Effector memory CD4-positive, alpha-beta T cell (primary cell): Measurements from ENCODE around the gene DDX25.

Experiments used
- DNase-seq, 3 donors: peaks; one replicate each; pipeline ENCODE4 v3.0.0-alpha.2; 2020
- H3K27ac ChIP-seq: 2 replicates; pipeline ENCODE4 v1.7.0; 2013; ENCODE audit warnings: mild to moderate bottlenecking, low read length, moderate library complexity; ENCODE audit not compliant: insufficient read depth, poor library complexity, severe bottlenecking
- H3K27me3 ChIP-seq: replicated peaks from 2 replicates; pipeline ENCODE4 v1.7.0; 2013; ENCODE audit warnings: mild to moderate bottlenecking, low read length; ENCODE audit not compliant: insufficient read depth, control insufficient read depth, poor library complexity, severe bottlenecking
- H3K36me3 ChIP-seq: 2 replicates; pipeline ENCODE4 v1.7.0; 2013; ENCODE audit warnings: mild to moderate bottlenecking, low read length, moderate library complexity; ENCODE audit not compliant: control insufficient read depth, insufficient read depth
- H3K4me1 ChIP-seq: 2 replicates; pipeline ENCODE4 v1.7.0; 2013; ENCODE audit warnings: low read length, mild to moderate bottlenecking; ENCODE audit not compliant: control insufficient read depth, insufficient read depth, poor library complexity, severe bottlenecking
- H3K4me3 ChIP-seq: 2 replicates; pipeline ENCODE4 v1.7.0; 2013; ENCODE audit warnings: low read length, low read depth, mild to moderate bottlenecking; ENCODE audit not compliant: insufficient read depth, poor library complexity, severe bottlenecking
- H3K9me3 ChIP-seq: 2 replicates; pipeline ENCODE4 v1.7.0; 2013; ENCODE audit warnings: mild to moderate bottlenecking, low read length, moderate library complexity; ENCODE audit not compliant: control insufficient read depth

The DDX25 gene

DNA sequence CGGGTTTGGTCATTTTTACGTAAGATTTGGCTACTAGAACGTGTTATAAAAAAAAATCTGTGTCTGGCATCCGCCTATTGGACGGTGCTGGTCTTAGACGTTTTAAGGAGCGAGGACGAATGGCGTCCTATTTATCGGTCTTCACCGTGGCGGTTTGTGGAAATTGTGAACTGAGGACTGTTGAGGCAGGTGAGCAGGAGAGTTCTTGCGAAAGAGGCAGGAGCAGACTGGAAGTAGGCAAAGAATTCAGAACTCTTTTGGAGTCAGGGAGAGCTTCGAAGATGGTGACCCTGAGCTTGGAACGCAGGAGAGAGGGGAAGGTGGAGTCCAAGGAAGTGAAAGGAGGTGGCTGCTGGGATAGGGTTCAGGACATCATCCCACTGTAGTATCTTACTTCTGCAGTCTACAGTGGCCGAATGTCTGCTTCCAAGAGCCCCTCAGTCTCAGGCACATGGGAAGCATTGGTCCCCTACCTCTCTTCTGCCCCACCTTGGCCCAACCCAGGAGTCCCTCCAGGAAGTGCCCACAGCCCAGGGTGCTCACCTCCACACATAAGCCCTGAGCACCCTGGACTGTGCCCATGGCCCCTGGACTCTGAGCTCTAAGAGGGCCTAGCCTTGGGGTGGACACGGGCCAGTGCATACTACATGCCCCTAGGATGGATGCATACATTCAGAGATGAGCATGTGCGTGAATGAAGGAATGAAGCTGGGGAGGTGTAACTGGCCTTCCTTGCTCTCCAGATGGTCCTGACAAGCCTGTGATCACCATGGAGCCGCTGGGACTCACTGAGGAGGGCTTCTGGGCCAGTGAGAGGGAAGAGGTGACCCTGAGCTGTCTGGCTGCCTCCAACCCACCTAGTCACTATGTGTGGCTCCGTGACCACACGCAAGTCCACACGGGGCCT, 45.2 kb downstream of the DDX25 start:
- Histone ChIP-seq H3K27me3 (no peaks in the 10 kb centered on the region), H3K9me3 (no peaks in the 10 kb centered on the region), H3K36me3 (no peaks in the 10 kb centered on the region), H3K27ac (no peak overlapping the region), H3K4me3 (no peak overlapping the region), H3K4me1 (no peaks in the 10 kb centered on the region)
- DNase-seq = no peak

DNA sequence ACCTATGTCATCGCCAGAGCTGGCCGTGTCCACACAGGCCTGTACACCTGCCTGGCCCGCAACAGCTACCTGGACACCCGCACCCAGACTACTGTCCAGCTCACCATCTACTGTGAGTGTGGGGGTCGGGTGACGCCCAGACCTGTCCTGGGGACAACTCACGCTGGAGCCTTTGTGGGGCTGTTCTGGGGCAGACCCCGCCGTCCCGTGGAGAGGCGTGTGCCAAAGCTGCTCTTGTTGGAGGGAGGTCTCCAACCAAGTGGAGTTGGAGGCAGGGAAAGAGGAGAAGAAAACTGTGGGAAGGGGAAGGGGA, 45.8 kb downstream of the DDX25 start:
- Histone ChIP-seq H3K9me3 (no peaks in the 10 kb centered on the region), H3K36me3 (no peaks in the 10 kb centered on the region), H3K27ac (no peak overlapping the region), H3K4me1 (no peaks in the 10 kb centered on the region), H3K27me3 (no peaks in the 10 kb centered on the region), H3K4me3 (no peak overlapping the region)
- DNase-seq = no peak

DNA sequence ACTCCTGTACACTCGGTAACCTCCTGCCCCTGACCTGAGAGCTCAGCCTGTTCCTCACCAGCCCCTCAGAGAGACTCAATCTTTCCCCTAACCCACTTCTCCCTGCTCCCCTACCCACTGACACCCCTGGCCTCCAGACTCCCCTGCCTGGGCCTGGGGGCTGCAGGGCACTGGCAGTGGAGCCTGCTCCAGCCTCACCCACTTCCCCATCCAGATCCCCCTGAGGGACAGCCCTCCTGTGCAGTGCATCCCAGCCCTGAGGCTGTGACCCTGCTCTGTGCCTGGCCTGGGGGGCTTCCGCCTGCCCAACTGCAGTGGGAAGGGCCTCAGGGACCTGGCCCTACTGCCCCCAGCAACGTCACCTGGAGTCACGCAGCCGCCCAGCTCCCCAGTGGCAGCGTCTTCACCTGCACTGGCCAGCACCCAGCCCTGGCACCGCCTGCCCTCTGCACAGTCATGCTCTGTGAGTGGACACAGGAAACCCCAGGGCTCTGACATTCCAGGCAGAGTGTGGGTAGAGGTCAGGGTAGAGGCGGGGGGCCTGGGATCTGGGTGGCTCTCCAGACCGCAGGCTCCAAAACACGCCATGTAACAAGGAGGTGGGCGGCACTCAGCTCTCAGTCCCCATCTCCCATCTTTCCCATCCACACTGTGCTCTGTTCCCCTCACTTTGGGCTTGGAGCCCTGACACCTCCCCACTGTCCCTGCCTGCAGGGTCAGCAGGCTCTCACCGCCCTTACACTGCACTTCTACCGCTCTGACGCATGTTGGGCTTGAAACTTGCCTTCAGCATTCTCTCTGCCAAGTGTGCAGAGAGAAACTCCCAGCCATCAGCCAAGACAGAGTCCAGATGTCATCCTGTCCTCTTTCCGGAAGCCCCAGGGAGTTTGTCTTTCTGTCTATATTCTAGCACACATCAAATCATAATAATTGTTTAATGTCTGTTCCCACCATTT, 46.7 kb downstream of the DDX25 start:
- Histone ChIP-seq H3K36me3 (no peaks in the 10 kb centered on the region), H3K4me3 (no peak overlapping the region), H3K27me3 (no peaks in the 10 kb centered on the region), H3K9me3 (no peaks in the 10 kb centered on the region), H3K4me1 (no peaks in the 10 kb centered on the region), H3K27ac (no peak overlapping the region)
- no peak for DNase-seq

DNA sequence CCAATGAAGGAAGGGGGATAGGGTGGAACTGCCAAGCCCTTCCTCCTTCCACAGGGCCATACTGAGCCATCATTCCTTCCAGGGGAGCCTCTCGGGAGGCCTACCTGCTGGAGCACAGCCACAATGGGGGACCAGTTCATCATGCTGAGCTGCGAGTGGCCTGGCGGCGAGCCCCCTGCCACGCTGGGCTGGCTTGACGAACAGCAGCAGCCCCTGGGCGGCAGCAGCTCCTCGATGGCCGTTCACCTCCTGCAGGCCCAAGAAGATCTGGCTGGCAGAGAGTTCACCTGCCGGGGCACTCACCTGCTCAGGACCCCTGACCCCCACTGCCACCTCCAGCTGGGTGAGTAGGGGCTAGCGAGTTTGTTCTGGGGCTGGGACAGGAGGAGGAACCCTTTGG, 47.4 kb downstream of the DDX25 start:
- Histone ChIP-seq H3K4me1 (no peaks in the 10 kb centered on the region), H3K27me3 (no peaks in the 10 kb centered on the region), H3K27ac (no peak overlapping the region), H3K9me3 (no peaks in the 10 kb centered on the region), H3K36me3 (no peaks in the 10 kb centered on the region), H3K4me3 (no peak overlapping the region)
- DNase-seq = no peak

DNA sequence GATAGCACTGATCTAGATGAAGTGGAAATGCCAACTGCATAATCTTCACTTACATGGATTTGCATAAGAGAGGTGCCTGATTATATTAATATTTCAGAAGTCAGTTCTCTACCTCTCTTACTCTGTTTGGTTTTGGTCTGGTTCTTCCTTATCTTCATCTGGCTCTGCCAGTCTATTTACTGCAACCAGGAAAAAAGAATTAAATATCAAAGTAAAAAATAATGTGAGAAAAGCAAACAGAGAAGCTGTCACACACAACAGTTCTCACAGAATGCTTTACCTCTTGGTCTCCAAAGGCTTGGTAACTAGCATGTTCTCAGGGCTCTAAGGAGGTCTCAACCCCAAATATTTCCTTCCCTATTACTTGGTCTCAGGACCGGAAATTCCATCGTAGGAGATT, 48.3 kb downstream of the DDX25 start:
- no peak for DNase-seq
- Histone ChIP-seq H3K4me3 (no peak overlapping the region), H3K4me1 (no peaks in the 10 kb centered on the region), H3K27ac (no peak overlapping the region), H3K9me3 (no peaks in the 10 kb centered on the region), H3K36me3 (no peaks in the 10 kb centered on the region), H3K27me3 (no peaks in the 10 kb centered on the region)

DNA sequence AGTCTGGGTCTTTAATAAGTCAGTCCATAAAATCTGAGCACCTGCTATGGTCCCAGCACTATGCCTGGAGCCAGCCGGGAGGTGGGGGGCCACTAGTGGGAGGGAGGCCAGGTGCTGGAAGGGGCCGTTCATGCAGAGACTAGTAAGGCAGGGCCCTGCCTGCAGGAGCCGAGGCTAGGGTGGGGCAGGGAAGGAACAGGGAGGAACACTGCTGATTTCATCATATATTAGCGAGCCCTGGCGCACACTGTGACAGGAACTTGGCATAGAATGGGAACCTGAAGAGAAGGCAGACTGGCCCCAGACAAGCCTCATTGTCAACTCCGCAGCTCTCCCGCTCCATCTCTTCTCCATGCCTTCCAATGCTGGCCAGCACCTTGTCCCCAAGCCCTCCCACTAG, 48.7 kb downstream of the DDX25 start:
- H3K4me3 ChIP-seq = no peak overlapping the region
- no peak overlapping the region for H3K27ac ChIP-seq
- H3K4me1 ChIP-seq = no peaks in the 10 kb centered on the region
- H3K9me3 ChIP-seq = no peaks in the 10 kb centered on the region
- no peak for DNase-seq
- no peaks in the 10 kb centered on the region for H3K27me3 ChIP-seq
- H3K36me3 ChIP-seq = no peaks in the 10 kb centered on the region

DNA sequence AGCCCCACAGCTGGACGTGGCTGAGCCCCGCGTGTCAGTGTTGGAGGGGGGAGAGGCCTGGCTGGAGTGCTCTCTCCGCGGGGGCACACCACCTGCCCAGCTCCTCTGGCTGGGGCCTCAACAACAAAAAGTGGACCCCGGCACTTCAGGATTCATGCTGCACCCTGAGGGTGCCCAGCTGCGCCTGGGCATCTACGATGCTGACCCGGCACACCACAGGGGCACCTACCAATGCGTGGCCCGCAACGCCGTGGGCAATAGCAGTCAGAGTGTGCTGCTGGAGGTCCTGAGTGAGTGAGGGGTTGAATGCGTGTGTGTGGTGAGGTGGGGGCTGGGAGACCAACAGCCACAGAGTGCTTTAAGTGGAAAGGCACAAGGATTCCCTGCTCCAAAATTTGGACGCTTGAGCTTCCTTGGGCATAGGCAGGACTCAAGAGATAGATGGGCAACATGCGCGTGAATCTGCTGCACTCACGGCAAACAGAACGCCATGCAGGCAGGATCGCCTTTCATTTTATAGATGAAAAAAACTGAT, 49.2 kb downstream of the DDX25 start:
- no peak for DNase-seq
- Histone ChIP-seq H3K27me3 (no peaks in the 10 kb centered on the region), H3K9me3 (no peaks in the 10 kb centered on the region), H3K27ac (no peak overlapping the region), H3K36me3 (no peaks in the 10 kb centered on the region), H3K4me3 (no peak overlapping the region), H3K4me1 (no peaks in the 10 kb centered on the region)

DNA sequence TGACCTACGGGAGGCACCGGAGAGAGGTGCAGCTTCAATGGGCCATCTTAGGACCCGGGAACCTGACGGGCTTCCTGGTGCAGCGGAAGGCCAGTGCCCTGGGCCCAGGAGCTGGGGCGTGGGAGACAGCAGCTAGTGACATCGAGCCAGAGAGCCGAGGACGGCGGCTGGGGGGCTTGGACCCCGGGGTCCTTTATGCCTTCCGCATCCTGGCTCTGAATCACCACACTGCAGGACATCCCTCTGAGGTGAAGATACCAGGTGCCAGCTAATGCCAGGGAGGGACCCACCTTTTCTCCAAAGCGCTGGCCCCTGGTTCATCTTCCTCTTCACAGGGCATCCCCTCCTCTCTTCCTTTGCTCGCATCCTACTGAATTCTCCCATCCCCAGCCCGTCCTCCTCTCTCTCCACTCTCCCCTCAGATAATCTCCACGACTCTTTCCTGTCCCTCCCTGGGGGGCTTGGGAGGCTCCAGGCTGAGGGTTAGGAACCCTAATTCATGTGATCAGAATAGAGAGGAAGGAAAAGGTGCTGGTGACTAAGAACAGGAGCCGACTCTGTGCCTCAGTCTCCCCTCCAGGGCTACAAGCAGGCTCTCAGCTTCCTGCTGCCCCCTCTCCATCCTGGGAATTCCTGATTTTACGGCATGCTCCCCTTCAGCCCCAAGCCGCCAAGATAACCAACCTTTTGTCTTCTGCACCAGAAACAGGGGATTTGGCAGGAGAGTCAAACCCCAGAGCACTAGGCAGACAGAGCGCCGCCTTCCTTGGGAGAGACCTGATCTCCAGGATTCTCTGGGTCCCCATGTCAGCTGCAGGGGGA, 50.0 kb downstream of the DDX25 start:
- Histone ChIP-seq H3K36me3 (no peaks in the 10 kb centered on the region), H3K4me1 (no peaks in the 10 kb centered on the region), H3K27ac (no peak overlapping the region), H3K27me3 (no peaks in the 10 kb centered on the region), H3K9me3 (no peaks in the 10 kb centered on the region), H3K4me3 (no peak overlapping the region)
- no peak for DNase-seq

DNA sequence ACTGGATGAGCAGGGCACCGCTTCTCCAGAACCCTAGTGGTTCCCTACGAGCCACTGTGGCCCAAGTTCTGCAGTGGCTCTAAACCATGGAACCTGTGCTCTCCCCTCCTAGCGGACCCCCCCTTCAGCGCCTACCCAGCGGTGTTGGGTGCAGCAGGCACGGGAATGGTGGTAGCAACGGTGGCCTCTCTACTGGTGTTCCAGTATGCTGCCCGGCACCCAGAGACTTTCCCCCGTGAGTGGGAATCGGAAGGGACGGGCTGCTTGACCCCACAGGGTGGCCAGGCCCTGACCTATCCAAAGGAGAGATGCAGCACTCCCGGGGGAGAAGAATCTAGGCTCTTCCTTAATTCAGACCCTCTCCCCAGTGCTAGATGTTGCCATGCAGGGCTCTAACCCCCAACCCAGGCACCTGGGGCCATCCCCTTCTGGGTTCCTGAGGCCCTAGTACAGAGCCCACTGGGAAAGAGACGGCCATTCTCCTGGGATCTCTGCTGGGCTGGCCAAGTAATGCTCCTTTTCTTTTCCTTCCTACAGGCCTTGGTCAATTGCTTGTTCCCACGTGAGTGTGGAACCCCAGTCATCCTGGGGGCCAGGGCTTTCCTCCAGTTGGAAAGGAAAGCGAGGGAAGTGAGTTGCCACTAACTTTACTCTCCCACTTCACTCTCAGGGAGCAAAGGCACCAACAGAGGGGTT, 50.8 kb downstream of the DDX25 start:
- Histone ChIP-seq H3K36me3 (no peaks in the 10 kb centered on the region), H3K27me3 (no peaks in the 10 kb centered on the region), H3K27ac (no peak overlapping the region), H3K4me3 (no peak overlapping the region), H3K4me1 (no peaks in the 10 kb centered on the region), H3K9me3 (no peaks in the 10 kb centered on the region)
- DNase-seq = no peak
